Stimulated activated CD4-positive, alpha-beta T cell treated with anti-CD3 and anti-CD28 coated beads, Interleukin-12 subunit alpha, Interleukin-12 subunit beta, amount 100 ng/mL, for 24 hours (primary cell): ENCODE data around the gene APMAP.

Experiments
- DNase-seq, 2 experiments: peaks; one replicate each; pipeline ENCODE4 v3.0.0-alpha.2; 2020; ENCODE audit warnings: low read depth in 2 of 2

APMAP gene

GRCh38 chr20:24987873-24988835 lies 4.4 kb downstream of the APMAP start:
- DNase-seq, result no peak

DNA sequence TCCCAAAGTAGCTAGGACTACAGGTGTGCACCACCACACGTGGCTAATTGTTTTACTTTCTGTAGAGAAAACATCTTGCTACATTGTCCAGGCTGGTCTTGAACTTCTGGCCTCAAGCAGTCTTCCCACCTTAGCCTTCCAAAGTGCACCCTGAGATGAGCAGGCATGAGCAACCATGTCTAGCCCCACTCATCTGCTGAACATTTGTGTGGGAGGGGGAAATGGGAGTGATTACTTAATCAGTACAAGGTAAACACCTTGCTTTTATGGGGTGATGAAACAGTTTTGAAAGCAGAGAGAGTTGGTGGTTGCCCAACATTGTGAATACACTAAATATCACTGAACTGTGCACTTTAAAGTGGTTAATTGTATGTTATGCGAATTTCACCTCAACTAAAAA lies 5.3 kb downstream of the APMAP start:
- DNase-seq, result no peak

DNA sequence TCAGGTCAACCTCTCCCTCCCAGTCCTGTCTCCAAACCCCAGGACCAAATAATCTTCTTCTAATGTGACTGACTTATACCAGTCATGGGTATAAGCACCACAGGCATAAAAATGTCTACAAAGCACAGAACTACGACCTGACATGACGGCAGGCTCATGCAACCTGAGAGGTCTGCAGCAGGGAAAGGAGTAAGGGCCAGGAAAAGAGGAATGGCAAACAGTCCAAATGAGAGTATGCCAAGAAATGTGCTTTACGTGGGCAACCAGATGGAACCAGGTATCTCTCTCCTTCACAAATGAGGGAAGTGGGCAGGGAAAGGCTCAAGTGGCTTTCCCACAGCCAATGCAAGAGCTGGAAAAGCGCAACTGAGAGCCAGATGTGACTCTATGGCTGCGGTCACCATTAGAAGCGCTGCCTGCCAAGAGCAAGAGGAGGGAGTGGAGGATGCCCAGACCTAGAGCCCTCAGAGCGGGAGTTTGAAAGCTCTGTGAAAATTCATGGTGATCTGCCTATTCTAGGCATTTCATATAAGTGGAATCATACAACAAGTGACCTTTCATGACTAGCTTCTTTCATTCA lies 6.0 kb downstream of the APMAP start:
- DNase-seq, result no peak

GRCh38 chr20:24985802-24986201 lies 6.7 kb downstream of the APMAP start:
- DNase-seq, result no peak

DNA sequence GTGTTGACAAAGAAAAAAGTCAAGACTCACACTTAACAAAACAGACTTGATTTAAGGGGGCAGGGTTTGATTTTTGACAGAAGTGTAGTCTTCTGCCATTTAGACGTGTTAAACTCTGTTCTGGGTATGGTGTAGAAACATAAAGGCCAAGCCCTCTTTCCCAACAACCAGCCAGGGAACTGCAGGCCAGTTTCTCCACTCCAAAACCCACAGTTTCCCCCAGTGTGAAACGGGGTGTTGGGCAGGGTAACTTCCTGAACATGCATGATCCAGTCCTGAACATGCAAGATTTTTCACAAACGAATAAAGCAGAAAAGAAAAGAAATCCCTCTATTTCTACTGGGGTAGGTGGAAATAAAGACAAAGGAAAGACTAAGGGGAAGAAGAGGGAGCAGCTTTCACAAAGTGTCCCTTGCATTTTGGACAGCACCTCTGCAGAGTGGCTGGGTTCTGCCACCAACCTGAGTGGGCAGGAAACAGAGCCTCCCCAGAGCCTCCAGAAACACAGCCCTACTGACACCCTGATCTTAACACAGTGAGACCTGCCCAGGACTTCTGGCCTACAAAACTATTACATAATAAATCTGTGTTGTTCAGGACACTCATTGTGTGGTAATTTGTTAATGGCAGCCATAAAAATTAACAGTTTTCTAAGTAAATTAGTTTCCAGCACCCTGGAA lies 7.5 kb downstream of the APMAP start:
- DNase-seq, result no peak

DNA sequence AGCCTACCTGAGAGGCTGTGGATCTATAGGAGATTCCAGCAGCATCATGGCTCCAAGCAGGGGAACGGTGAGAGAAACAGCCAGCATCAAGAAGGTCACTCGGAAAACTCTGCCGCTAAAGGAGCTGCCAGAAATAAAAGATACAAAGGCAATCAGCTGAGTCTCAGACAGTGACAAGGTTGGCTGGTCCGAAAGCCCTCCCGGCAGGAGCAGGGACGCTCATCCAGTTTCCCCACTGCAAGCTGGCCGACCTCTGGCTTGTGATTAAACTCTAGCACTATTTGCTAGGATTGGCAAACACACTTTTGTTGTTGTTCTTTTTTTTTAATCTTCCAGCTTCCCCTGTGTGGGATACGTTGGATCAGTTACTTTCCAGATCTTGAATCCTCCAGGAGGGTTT lies 8.7 kb downstream of the APMAP start:
- DNase-seq, result no peak

GRCh38 chr20:24981790-24982189 lies 10.8 kb downstream of the APMAP start:
- DNase-seq, result no peak

- DNase-seq, result no peak
Observed at GRCh38 chr20:24981282-24981681, 11.3 kb downstream of the APMAP start.

DNA sequence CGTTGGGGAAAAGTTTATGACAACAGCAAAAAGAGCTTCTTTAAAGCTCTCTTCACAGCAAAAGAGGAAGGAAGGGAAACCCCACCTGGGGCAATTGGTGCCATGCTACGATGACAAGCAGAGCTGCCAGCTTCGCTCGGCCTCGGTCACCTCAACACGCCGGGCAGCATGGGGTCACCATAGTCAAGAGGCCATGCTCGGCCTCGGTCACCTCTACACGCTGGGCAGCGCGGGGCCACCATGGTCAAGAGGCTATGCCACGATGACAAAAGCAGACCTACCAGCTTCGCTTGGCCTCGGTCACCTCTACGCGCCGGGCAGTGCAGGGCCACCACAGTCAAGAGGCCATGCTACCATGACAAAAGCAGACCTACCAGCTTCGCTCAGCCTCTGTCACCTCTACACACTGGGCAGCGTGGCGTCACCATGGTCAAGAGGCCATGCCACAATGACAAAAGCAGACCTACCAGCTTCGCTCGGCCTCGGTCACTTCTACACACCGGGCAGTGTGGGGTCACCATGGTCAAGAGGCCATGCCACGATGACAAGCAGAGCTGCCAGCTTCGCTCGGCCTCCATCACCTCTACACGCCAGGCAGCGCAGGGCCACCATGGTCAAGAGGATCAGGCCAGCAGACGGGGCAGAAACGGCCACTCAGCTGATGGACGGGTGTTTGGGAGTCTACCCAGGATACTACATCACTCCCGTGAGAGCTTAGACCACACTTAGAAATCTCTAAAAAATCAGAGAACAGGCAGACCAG lies 12.1 kb downstream of the APMAP start:
- DNase-seq, result no peak

DNA sequence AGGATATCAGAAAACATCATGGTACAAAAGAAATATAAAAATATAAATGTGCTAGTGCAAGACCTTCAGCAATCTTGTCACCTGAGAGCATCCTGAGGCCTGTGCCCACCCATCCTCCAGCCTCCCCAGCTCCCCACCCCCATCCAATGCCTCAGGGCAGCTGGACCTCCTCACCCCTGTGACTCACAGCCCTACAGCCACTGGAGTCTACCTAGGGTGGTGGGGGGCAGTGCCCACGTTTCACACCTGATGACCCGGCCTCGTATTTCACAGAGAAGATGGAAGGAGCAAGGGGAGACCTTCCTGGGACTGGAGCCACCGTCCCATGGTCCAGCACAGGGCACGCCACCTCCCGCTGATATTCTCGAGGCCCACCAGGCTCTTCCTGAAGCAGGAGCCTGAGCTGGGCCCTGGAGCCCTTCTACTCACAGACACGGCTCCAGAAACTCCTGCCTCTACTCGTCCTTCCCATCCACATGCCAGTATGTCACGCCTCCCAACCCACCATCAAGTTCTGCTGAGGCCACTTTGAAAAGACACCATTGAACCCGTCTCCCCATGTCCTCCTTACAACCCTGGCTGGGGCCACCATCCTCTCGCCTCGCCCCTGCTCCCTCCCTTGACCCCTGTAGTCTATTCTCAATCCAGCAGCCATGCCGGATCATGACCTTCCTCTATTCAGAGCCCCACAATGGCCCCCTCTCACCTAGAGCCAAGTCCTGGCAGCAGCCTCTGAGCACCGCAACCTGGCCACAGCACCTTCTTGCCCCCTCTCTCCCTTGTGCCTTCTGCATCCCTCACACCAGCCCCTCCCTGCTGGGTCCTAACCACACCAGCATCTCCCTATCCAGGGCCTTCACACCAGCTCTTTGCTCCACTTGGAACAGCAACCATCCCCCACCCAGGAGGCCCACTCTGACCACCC lies 13.3 kb downstream of the APMAP start:
- no peak for DNase-seq

GRCh38 chr20:24978513-24978912 lies 14.0 kb downstream of the APMAP start:
- DNase-seq, result no peak

GRCh38 chr20:24977797-24978196 lies 14.8 kb downstream of the APMAP start:
- DNase-seq, result no peak

DNA sequence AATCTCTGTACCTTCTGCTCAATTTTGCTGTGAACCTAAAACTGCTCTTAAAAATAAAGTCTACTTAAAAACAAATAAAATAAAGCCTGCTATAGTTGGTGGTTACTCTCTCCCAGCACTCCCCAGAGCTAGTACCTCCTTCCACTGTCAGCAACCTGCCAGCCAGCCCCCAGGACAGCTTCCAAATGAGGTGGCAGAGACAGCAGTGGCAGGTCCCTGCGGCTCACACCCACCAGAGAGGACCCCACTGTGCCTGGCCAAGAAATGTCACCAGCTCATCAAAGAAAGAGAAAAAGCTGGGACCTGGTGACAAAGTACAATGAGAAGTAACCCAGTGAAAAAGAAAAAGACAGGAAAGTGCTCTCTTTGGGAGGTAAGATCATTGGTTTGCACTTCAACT lies 15.2 kb downstream of the APMAP start:
- DNase-seq, result no peak

DNA sequence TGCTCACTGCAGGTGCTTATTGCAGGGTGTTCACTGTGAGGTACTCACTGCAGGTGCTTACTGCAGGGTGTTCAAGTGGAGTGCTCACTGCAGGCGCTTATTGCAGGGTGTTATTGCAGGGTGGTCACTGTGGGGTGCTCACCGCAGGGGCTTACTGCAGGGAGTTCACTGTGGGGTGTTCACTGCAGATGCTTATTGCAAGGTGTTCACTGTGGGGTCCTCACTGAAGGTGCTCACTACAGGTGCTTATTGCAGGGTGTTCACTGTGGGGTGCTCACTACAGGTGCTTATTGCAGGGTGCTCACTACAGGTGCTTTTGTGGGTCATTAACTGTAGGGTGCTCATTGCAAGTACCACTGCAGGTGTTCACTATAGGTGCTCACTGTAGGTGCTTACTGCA lies 20.2 kb downstream of the APMAP start:
- no peak for DNase-seq

DNA sequence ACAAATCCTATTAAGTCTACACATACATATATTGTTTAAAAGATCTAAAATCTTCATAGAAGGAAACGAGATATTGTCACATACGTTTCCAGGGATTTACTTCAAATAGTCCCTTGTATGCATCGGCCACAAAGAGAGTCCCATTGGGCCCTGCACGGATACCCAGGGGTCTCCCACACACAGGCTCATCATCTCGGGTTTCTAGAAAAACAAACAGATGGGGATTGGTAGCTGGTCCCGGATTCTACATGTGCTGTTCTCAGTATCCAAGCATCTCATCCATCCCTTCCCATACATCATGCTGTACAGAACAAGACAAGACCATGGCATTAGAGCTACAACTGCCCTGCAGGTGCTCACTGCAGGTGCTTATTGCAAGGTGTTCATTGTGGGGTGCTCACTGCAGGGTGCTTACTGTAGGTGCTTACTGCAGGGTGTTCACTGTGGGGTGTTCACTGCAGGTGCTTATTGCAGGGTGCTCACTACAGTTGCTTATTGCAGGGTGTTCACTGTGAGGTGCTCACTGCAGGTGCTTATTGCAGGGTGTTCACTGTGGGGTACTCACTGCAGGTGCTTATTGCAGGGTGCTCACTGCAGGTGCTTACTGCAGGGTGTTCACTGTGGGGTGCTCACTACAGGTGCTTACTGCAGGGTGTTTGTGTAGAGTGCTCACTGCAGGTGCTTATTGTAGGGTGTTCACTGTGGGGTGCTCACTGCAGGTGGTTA lies 21.0 kb downstream of the APMAP start:
- DNase-seq, result no peak

GRCh38 chr20:24970754-24971153 lies 21.8 kb downstream of the APMAP start:
- no peak for DNase-seq

DNA sequence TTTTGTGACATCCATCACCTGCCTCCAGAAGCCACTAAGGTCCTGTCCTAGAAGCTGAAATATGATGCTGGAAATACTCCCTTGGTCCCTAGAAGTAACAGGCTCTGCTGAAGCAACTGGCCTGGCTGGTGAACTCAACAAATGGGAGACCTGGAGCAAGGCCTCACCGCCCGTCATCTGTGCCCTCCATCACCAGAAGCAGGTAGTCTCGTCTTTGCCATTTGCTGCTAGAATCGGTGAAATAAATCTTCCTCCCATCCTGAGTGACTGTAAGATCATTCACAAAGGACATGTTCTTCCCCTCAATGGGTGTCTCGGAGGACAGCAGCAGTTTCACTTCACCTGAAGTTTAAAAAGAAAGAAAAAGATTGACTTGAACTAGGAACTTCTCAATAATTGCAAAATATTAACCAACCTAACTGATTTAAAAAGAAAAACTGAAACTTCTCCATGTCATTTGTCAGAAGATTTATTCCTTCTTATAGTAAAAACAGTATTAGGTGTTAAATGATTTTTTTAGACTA lies 22.5 kb downstream of the APMAP start:
- no peak for DNase-seq

DNA sequence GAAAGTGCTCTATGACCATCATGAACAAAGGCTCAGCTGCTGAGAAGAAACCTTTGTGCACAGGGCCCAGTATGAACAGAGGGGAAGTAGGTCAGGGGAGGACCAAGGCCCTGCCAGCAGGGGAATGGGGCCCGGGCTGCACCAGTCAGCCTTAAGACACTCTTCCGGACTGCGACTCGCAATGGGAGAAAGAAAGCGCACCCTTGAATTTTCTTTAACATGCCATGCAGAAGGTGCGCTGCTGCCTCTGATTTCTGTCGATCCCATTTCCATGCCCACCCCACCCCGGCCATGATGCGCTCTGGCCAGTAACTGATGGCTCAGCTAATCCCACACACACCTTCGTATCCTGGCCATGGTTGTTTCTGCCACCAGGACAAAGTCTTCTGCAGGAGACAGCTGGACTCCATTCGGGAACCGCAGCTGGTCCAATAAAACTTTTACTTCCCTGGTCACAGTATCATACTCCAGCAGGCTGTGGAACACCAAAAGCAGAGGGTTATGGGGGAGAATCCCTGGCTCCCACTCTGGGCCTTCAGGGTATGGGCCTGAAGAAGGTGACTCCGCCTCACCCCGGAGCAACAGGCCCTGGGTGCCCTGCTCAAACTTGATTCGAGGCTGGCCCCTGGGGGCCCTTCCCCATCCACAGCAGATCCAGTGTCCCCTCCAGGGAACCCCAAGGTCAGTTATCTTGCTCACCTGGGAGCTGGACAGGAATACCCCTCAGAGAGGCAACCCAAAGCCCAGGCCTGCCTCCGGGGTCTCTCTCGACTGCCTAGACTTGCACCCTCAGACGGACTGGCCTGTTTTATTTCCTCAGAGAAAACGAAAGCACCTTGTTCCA lies 23.1 kb downstream of the APMAP start:
- no peak for DNase-seq

- no peak for DNase-seq
Observed at GRCh38 chr20:24968278-24968800, 24.2 kb downstream of the APMAP start.
